Stimulated activated CD8-positive, alpha-beta memory T cell treated with anti-CD3 and anti-CD28 coated beads, Interleukin-7, amount 100 ng/mL, for 4 hours (primary cell): ENCODE data around the gene CBX5.
"Not testable (repeated sequence)": the region's sequence is repeated elsewhere in the genome, so short reads cannot be mapped to it uniquely, and the experiment has no call there.

Source experiments
- DNase-seq, 2 donors: peaks; one replicate each; pipeline ENCODE4 v3.0.0-alpha.2; 2020; ENCODE audit warnings: low read depth in 2 of 2

CBX5 gene

DNA sequence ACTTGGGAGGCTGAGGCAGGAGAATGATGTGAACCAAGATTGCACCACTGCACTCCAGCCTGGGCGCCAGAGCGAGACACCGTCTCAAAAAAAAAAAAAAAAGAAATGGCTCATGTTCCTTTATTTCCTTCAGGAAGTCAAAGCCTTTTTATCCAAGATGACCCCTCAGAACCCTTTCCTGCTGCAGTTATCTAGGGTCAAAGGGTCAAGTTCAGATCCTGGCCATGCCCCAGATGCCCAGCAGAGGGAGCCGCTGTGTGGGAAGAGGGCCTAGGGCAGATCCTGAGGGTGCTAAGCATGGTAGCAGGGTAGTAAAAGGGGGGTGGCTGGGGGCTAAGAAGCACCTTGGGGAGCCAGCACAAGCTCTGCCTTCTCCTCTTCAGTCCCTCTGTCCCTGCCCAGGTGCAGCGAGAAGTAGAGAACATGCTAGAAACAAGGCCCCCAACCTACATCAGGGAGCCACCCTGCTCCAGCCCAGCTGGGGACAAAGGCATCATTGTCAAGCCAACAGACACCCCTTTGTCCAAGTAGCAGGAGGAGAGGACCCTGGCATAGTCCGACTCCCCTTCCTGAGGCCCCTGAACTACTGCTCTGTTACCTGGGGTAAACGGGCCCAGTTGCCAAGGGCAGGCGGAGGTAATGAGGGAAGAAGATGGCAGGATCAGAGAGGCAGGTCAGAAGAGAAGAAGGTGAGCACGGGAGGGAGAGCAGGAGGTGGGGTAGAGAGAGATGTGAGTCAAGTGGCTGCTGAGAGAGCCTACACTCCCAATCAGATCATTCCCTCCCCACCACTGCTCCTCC lies 14.4 kb upstream of the CBX5 start:
- no peak for DNase-seq

GRCh38 chr12:54292931-54293241 lies 13.0 kb upstream of the CBX5 start:
- no peak for DNase-seq

DNA sequence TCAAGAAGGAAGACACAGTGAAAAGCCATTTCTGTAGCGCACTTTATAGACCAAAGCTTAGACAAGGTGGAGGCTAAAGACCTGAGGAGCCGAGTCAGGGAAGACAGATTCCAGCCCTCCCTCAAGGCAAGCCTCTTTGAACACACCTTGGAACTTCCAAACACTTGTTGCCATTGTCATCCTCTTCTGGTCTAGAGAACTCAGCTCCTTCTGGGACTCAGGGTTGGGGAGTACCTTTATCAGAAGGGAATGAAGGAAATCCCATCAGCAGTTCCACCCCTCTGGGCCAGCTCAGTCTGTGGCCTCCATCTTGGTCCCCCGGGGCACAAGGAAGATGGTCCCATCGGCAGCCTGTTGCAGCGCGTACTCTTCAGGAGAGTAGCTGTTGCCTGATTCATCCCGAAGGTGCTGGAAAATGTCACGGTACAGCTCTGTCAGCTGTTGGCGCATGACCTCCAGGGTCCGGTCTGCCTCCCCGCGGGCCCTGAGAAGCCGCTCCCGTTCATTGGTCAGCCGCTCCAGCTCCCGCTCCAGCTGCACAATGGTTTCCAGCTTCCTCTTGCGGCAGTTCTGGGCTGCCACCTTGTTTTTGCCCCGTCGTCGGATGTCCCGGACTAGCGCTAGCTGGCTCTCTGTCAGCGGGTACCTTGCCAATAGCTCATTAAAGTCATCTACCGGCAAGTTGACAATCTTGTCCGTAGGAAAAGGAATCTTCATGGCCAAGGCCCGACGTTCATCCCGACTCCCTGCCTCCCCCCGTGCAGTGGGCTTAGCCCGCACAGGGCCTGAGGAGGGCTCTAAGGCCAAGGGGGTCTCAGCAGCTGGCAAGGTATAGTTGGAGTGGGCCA lies 12.4 kb upstream of the CBX5 start:
- no peak for DNase-seq

DNA sequence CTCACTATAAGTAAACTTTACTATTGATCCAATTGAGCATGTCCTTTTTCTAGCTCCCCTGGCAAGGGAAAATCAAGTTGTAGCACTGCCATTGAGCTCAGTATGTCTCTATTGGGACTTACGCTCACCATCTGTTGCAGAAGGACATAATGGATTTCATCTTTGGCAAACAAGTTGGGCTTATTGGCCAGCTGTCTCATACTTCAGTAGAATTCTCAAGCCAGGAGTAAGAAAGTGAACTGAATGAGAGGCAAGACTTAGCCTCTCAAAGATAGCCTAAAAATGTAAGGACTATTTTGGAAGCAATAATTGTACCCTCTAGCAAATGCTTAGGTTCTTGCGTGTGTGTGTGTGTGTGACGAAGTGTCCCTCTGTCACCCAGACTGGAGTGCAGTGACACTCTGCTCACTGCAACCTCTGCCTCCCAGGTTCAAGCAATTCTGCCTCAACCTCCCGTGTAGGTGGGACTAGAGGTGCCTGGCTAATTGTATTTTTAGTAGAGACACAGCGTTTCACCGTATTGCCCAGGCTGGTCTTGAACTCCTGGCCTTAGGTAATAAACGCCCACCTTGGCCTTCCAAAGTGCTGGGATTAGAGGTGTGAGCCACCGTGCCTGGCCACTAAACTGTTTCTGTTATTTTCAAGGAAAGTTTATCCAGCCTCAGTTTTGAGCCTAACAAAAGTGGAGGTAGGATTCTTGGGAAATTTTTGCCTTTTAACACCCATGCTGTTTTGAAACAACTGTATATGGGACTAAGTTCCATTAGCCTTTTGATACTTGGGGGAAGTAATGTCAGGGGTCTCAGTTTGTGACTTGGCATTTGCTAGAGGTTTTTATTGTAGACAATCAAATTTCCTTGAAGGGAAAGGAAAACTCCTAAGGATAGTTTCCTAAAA lies 7.6 kb upstream of the CBX5 start:
- DNase-seq = no peak

DNA sequence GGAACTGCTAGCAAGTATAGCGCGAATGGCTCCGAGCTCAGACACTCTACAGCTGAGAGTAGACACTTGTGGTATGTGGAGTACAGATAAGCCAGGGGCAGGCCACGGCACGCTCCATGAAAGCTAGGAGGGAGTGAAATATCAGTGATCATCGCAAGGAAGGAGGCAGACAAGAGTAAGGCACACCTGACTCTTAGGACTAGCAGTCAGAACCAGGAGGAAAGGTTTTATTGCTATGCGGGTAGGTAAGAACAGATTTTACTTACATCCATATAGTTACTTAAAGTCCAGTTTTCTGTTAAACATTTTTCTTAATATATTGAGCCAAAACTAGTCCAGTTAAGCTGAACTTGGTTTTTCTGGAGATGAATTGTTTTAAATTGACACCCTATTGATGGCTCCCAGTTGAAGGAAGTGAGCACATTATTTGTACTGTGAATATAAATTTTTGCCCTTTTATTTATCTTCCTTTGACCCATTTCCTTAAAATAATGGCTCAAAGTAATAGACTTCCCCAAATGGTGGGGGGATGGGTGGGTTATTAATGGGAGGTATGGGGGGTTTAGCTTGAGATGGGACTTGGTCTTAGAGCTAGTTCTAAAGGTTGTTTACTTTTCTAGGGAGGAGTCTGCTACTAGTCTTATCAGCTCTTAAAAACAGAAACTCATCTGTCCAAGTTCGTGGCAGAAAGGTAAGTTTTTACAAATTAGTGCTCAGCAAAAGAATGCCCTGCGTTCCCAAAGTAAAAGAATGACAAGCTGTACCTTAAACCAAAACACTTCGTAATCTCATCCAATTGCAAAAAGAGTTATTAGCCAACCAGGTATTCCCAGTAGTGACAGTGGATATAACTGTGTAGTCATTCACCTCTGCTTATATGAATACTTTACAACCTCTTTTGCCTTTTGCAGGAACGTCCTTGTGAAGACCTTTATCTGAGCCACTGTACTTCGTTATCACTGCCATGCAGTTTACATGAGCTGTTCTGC lies 6.4 kb upstream of the CBX5 start:
- no peak for DNase-seq

- DNase-seq = no peak
Observed at GRCh38 chr12:54285150-54286041, 5.5 kb upstream of the CBX5 start.

DNA sequence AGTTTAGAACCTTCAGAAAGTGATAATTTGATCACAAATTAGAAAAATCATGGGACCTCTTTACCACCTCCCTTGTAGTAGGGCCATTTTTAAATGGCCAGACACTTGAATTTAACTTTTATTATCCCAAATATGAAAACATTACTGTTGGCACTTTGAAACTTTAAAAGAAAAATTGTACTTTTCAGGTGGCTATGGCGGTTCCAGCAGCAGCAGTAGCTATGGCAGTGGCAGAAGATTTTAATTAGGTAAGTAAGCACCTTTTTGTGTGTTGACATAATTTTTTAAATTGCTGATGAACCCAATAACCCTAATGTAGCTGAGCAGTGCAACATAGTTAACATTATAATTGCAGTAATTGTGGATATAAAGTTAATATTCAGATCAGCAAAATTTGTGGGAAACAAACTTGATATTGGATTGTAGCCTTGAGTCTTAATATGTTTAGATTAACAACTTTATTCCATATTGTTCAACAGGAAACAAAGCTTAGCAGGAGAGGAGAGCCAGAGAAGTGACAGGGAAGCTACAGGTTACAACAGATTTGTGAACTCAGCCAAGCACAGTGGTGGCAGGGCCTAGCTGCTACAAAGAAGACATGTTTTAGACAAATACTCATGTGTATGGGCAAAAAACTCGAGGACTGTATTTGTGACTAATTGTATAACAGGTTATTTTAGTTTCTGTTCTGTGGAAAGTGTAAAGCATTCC lies 4.3 kb upstream of the CBX5 start:
- DNase-seq = not testable (repeated sequence)

GRCh38 chr12:54282949-54283593 lies 3.1 kb upstream of the CBX5 start:
- no peak for DNase-seq

- DNase-seq = not testable (repeated sequence)
Observed at GRCh38 chr12:54281694-54282093, 1.8 kb upstream of the CBX5 start.

DNA sequence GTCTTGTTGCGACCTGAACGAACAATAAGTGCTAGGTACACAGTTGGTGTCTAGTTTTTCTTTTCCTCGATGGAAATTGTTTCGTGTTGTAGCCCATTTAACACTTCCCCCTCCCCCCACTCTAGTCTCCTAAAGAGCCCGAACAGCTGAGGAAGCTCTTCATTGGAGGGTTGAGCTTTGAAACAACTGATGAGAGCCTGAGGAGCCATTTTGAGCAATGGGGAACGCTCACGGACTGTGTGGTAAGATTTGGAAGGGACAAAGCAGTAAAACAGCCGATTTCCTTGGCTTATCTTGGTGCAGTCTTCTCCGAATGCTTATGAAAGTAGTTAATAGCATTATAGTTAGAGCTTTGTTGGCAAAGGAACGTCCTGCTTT lies 1.3 kb upstream of the CBX5 start:
- DNase-seq = not testable (repeated sequence)

DNA sequence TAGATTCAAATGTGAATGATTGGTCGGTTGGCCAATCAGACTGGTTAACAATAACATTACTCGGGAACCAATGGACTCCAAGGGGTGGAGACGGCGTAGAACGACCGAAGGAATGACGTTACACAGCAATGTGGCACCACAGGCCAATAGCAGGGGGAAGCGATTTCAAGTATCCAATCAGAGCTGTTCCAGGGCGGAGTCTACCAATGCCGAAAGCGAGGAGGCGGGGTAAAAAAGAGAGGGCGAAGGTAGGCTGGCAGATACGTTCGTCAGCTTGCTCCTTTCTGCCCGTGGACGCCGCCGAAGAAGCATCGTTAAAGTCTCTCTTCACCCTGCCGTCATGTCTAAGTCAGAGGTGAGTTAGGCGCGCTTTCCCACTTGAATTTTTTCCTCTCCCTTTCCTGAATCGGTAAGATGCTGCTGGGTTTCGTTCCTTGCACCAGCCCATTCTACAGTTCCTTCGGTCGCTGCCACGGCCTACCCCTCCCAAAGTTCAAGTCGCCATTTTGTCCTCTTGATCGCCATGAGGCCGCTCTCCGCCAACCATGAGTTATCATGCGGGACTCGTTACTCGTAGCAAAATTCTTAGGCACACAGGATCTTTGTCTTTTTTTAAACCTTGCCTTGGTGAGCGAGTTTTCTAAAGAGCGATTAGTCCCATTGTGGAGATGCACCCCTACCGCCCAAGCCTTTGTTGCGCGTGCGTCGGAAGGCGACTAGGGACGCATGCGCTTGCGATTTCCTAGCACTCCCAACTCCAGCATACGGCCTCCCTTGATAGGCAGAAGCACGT lies 742 bp upstream of the CBX5 start, which contains the start of gene HNRNPA1:
Gene HNRNPA1, plus strand, starts transcription at position 259 of the 793 bp plus-strand sequence. Its CDS starts 82 bp downstream, at position 341.
- DNase-seq = peak; percentile 88 to 98

DNA sequence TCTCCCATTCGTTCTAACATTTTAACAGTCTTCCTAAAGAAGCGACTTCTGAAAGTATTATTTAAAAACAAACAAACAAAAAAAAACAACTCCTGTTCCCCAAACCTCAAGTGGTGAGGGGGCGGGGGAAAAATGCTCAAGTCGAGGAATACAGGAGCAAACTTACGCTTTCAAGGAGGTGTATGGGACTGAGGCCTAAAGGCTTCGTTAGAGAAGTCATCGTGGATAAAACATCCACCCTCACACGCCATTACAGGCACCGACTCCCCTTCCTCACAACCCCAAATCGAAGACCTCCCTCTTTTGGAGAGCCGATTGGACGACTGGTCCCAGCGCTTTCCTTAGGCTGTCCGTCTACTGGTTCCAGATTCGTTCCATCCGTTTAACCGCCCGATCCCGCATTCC lies 693 bp downstream of the CBX5 start:
- DNase-seq = no peak

DNA sequence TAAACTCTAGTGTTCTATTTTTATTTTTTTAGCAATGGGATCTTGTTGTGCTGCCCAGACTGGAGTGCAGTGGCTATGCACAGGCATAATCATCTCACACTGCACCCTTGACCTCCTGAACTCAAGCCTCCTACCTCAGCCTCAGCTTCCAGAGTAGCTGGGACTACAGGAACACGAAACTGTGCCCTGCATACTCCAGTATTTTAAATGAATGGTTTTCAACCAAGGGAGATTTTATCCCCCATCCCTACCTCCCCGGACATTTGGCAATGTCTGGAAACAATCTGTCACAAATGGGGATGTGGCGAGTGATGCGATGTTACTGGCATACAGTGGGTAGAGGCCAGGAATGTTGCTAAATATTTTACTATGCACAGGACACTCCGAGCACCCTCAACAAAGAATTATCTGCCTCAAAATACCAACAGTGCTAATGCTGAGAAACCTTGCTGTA lies 2.1 kb downstream of the CBX5 start:
- no peak for DNase-seq

DNA sequence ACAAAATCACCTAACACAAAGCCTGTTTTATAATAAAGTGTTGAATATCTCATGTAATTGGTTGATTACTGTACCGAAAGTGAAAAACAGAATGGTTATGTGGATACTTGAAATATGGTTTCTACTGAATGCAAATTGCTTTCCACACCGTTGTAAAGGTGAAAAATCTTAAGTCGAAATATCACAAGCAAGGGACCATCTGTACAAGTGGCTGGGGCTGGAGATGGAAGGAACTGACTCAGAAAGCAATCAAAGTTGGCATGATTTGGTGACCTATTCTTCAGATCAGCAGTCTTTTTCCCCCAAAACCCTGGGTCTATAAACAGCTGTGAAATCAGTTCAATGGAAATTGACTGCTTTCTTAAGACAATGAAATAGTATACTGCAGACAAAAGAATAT lies 3.6 kb downstream of the CBX5 start:
- no peak for DNase-seq

- no peak for DNase-seq
Observed at GRCh38 chr12:54273981-54274380, 5.9 kb downstream of the CBX5 start.

- no peak for DNase-seq
Observed at GRCh38 chr12:54272214-54272613, 7.7 kb downstream of the CBX5 start.

DNA sequence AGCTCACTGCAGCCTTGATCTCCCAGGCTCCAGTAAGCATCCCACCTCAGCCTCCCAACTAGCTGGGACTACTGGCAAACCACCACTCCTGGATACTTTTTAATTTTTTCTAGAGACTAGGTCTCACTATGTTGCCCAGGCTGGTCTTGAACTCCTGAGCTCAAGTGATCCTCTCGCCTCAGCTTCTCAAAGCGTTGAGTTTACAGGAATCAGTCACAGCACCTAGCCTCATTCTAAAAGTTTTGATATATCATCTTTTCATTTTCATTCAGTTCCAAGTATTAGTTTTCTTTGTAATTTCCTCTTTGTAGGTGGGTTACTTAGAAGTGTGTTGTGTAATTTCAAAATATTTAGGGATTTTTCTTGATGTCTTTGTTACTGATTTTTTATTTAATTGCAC lies 9.6 kb downstream of the CBX5 start:
- DNase-seq = no peak

GRCh38 chr12:54266852-54267251 lies 13.1 kb downstream of the CBX5 start:
- no peak for DNase-seq
